ENCODE measurements around the gene SACM1L.
"Not testable (repeated sequence)": the region's sequence is repeated elsewhere in the genome, so short reads cannot be mapped to it uniquely, and the experiment has no call there.

Gene SACM1L

DNA sequence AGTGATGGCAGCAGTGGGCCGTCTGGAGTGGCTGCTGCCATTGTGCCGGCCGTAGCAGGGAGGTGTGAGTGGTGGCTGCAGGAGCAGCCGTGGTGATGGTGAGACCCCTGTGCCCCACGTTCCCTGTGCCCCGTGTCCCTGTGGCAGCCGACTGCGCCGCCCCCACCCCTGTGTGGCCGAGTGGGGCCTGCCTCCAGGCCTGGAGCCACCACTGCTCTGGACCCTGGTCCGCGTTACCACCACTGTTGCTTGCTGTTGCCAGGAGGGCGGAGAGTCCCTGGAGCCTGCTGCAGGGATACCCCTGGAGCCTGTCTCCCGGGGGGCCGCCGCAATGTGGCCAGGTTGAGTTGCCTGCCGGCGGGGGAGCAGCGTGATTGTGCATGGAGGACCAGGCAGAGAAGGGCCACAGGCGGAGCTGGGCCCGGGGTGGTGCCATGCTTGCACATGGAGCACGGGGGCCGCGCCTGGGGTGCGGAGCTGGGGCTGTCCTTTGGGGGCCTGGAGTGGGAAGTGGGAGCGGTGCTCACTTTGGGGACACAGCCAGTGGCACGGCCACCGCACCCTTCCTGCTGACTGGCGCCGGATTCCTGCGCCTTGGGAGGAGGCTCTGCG is 57.1 kb downstream of the SACM1L start:
- H3K4me3 ChIP-seq (ENCODE audit: low read depth, low read length), result no peak overlapping the region
- TF ChIP-seq, protein P1, sequence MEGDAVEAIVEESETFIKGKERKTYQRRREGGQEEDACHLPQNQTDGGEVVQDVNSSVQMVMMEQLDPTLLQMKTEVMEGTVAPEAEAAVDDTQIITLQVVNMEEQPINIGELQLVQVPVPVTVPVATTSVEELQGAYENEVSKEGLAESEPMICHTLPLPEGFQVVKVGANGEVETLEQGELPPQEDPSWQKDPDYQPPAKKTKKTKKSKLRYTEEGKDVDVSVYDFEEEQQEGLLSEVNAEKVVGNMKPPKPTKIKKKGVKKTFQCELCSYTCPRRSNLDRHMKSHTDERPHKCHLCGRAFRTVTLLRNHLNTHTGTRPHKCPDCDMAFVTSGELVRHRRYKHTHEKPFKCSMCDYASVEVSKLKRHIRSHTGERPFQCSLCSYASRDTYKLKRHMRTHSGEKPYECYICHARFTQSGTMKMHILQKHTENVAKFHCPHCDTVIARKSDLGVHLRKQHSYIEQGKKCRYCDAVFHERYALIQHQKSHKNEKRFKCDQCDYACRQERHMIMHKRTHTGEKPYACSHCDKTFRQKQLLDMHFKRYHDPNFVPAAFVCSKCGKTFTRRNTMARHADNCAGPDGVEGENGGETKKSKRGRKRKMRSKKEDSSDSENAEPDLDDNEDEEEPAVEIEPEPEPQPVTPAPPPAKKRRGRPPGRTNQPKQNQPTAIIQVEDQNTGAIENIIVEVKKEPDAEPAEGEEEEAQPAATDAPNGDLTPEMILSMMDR (IDR thresholded peaks at IDR 0.05; ENCODE audit: low read depth, low read length), result no peak

- TF ChIP-seq, protein P1 (IDR thresholded peaks at IDR 0.05; ENCODE audit: low read depth, low read length), result no peak
- H3K4me3 ChIP-seq (ENCODE audit: low read depth, low read length), result no peak overlapping the region
These were observed 57.8 kb downstream of the SACM1L start for GRCh38 chr3:45746777-45747622.

DNA sequence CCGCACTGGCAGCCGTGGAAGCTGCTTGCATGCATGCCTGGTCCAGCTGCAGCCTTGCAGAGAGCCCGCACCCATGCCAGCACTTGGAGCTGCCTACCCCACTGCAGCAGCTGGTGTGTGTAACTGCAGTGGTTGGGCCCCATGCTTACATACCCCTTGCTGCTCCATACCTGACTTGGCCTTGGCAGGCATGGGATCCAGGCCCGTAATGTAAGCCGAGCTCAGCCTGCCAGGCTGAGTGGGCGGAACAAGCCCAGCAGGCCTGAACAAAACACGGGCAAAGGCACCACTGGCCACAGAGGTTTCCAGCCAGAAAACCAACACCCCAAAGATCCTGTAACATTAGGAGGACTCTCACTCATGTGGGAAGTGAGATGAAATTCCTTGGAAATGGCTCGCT is 58.9 kb downstream of the SACM1L start:
- no peak overlapping the region for H3K4me3 ChIP-seq (ENCODE audit: low read depth, low read length)
- TF ChIP-seq, protein P1 (IDR thresholded peaks at IDR 0.05; ENCODE audit: low read depth, low read length), result no peak

DNA sequence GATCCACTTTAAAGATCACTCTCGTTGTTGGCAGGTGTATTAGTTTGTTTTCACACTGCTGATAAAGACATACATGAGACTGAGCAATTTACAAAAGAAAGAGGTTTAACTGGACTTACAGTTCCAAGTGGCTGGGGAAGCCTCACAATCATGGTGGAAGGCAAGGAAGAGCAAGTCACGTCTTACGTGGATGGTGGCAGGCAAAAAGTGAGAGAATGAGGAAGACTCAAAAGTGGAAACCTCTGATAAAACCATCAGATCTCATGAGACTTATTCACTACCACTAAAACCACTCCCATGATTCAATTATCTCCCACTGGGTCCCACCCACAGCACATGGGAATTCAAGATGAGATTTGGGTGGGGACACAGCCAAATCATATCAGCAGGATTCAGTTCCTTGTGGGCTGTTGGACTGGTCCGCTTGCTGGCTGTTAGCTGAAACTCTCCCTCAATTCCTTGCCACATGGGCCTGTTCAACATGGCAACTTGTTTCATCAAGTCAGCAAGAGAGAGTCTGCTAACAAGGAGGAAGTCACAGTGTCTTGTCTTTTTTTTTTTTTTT is 59.9 kb downstream of the SACM1L start:
- not testable (repeated sequence) for H3K4me3 ChIP-seq (ENCODE audit: low read depth, low read length)

DNA sequence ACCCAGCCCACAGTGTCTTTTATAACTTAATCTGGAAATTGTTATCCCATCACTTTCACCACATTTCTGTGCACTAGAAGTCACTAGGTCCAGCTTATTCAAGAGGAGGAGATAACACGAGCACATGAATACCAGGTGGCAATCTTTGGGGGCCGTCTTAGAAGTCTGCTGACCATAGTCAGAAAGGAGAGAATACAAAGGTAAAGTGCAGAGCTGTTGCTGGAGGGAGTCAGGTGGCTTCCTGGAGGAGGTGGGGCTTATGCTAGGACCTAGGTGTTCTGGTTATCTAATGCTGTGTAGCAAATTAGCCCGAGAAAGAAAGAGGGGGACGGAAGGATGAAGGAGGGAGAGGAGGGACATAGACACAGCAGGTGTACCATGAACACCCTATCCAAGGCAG is 60.7 kb downstream of the SACM1L start:
- TF ChIP-seq, protein P1 (IDR thresholded peaks at IDR 0.05; ENCODE audit: low read depth, low read length), result no peak
- H3K4me3 ChIP-seq (ENCODE audit: low read depth, low read length), result no peak overlapping the region

- no peak overlapping the region for H3K4me3 ChIP-seq (ENCODE audit: low read depth, low read length)
- TF ChIP-seq, protein P1 (IDR thresholded peaks at IDR 0.05; ENCODE audit: low read depth, low read length), result no peak
These were observed 62.5 kb downstream of the SACM1L start for GRCh38 chr3:45751537-45752242.

DNA sequence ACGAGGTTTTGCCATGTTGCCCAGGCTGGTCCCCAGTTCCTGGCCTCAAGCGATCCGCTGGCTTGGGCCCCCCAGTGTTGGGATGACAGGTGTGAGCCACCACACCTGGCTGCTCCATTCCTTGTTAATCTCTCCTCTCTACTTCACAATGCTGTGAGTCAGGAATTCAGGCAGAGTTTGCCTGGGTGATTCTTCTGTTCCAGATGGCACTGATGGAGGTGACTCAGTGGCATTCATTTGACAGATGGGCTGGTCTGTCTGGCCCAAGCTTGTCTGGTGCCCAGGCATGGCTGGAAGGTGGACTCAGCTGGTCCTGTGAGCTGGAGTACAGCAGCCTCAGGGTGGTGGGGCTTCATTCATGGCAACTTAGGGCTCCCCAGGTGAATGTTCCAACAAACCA is 63.9 kb downstream of the SACM1L start:
- TF ChIP-seq, protein P1 (IDR thresholded peaks at IDR 0.05; ENCODE audit: low read depth, low read length), result no peak
- no peak overlapping the region for H3K4me3 ChIP-seq (ENCODE audit: low read depth, low read length)
